Measurements from ENCODE around the gene MAGEA1.

GRCh38 chrX:153216926-153217325 lies 37.8 kb downstream of the MAGEA1 start:
- TF ChIP-seq, protein P1, sequence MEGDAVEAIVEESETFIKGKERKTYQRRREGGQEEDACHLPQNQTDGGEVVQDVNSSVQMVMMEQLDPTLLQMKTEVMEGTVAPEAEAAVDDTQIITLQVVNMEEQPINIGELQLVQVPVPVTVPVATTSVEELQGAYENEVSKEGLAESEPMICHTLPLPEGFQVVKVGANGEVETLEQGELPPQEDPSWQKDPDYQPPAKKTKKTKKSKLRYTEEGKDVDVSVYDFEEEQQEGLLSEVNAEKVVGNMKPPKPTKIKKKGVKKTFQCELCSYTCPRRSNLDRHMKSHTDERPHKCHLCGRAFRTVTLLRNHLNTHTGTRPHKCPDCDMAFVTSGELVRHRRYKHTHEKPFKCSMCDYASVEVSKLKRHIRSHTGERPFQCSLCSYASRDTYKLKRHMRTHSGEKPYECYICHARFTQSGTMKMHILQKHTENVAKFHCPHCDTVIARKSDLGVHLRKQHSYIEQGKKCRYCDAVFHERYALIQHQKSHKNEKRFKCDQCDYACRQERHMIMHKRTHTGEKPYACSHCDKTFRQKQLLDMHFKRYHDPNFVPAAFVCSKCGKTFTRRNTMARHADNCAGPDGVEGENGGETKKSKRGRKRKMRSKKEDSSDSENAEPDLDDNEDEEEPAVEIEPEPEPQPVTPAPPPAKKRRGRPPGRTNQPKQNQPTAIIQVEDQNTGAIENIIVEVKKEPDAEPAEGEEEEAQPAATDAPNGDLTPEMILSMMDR (IDR thresholded peaks at IDR 0.05; ENCODE audit: low read depth, low read length, missing input control) = no peak
- no peak for TF ChIP-seq RAD21 (IDR thresholded peaks at IDR 0.05)
- TF ChIP-seq, protein P2, sequence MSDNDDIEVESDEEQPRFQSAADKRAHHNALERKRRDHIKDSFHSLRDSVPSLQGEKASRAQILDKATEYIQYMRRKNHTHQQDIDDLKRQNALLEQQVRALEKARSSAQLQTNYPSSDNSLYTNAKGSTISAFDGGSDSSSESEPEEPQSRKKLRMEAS (IDR thresholded peaks at IDR 0.05) = no peak
- no peak for TF ChIP-seq REST (IDR thresholded peaks at IDR 0.05)
- TF ChIP-seq, protein P3, sequence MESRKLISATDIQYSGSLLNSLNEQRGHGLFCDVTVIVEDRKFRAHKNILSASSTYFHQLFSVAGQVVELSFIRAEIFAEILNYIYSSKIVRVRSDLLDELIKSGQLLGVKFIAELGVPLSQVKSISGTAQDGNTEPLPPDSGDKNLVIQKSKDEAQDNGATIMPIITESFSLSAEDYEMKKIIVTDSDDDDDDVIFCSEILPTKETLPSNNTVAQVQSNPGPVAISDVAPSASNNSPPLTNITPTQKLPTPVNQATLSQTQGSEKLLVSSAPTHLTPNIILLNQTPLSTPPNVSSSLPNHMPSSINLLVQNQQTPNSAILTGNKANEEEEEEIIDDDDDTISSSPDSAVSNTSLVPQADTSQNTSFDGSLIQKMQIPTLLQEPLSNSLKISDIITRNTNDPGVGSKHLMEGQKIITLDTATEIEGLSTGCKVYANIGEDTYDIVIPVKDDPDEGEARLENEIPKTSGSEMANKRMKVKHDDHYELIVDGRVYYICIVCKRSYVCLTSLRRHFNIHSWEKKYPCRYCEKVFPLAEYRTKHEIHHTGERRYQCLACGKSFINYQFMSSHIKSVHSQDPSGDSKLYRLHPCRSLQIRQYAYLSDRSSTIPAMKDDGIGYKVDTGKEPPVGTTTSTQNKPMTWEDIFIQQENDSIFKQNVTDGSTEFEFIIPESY (IDR thresholded peaks at IDR 0.05) = no peak
- TF ChIP-seq RXRA (IDR thresholded peaks at IDR 0.05) = no peak
- TF ChIP-seq JUND (IDR thresholded peaks at IDR 0.05) = no peak
- TF ChIP-seq, protein P4, sequence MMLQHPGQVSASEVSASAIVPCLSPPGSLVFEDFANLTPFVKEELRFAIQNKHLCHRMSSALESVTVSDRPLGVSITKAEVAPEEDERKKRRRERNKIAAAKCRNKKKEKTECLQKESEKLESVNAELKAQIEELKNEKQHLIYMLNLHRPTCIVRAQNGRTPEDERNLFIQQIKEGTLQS (IDR thresholded peaks at IDR 0.05) = no peak
- no peak for TF ChIP-seq HNF4A (conservative IDR thresholded peaks at IDR 0.05)

Measured in liver (tissue), 3 donors.